Stimulated activated CD8-positive, alpha-beta memory T cell treated with anti-CD3 and anti-CD28 coated beads, Interleukin-4, amount 100 ng/mL, for 48 hours (primary cell): Measurements from ENCODE around the gene TOP2B.

ENCODE experiments used
- DNase-seq: peaks from one replicate; pipeline ENCODE4 v3.0.0-alpha.2; 2020

Gene TOP2B

DNA sequence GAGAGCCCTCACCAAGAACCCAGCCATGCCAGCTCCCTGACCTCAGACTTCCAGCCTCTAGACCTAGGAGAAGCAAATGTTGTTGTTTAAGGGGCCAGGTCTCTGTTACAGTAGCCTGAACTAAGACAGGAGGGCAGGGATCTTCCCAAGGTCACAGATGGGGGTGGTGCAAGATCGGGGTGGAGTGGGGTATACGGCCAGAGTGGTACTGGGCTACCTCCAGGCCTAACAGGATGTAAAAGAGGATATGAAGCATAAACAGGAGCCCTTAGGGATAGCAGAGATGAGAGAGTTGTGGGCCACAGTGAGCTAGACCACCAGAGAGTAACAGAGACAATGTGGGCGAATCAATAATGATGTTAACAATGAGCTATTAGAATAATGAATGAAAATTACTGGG, 82.9 kb downstream of the TOP2B start:
- no peak for DNase-seq

DNA sequence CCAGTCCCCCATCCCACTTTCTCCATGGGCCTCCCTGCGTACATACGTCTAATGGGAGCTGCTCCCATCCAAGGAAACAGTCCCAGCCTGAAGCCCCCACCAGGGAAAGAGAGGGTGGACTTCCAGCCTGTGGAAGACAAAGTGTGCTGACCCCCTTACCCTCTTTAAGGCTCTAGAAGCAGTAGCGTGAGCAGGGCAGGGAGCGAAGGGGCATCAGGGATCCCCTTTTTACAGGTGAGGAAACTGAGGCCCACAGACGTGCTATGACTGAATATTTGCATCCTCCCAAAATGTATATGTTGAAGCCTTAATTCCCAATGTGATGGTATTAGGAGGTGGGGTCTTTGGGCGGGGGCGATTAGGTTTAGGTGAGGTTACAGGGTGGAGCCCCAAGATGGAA, 83.4 kb downstream of the TOP2B start:
- DNase-seq: no peak

DNA sequence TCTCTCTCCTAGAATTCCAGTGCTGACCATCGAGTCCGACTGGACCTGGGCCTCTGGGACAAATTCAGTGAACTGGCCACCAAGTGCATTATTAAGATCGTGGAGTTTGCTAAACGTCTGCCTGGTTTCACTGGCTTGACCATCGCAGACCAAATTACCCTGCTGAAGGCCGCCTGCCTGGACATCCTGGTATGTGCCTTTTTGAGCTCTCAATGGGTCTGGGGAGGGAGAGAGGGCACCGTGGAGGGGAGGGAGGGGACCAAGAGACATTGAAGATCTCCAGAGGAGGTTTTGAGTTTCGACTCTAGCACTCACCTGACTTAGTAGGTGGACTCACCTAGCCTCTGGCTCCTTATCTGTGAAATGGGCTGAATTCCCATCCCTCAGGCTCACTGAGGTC, 84.2 kb downstream of the TOP2B start:
- DNase-seq: no peak

DNA sequence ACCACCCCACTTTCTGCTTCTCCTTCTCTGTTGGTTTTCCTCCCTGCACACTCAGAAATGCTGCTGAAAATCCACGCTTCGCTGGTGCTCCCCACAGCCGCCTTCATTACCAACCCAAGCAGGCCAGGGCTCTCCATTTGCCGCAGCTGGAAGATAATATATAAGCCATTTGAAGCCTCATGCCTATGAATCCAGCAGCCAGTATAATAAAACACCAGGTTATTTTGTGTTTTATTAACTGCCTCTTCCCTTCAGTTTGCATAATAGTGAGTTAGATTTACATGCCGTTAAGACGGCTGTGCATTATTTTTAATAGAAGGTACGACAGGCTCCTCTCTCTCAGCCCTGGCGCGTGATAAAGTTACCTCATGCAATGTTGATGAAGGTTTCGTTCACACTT, 86.6 kb downstream of the TOP2B start:
- no peak for DNase-seq

DNA sequence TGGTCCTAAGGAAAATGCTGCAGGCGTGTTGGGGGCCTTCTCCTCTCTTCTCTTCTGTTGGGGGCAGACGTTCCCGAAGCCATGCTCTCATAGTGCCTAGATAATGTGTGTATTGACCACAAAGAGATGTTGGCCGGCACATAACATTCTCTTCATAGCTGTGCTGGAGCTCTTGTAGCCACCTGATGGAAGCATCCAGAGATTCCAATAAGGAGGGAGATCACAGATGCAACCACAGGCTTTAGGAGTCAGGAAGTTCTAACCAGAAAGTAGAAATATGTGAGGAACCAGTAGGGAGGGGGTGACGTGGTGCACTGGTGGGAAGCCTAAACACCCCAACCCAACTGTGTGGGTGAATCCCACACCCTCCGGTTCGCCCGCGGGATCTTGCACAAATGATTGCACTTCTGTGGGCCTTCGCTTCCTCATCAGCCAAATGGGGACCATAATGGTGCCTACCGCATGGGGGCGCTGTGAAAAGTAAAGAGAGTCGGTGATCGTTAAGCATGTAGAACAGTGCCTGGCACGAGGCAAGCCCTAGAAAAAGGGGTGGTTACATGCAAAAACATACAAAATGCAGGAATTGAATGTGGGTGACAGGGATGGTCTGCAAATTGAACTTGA, 87.8 kb downstream of the TOP2B start:
- no peak for DNase-seq

DNA sequence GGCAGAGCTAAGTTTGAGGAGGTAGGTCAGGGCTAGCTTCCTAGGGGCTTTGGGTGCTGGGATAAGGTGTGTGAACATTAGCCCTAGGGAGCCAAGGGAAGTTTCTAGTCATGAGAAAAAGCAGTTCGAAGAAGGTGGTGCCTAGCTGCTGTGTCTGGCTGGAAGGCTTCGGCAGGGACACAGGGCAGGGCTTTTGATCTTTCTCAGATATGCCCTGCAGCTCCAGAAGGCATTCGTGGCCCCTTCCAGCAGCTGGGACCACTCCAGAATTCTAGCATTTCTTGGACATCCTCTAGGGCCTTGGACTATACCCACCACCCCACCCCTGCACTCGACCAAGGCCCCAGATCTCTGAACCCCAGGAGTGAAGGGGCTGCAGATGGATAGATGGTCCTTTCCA, 88.6 kb downstream of the TOP2B start:
- DNase-seq: no peak

DNA sequence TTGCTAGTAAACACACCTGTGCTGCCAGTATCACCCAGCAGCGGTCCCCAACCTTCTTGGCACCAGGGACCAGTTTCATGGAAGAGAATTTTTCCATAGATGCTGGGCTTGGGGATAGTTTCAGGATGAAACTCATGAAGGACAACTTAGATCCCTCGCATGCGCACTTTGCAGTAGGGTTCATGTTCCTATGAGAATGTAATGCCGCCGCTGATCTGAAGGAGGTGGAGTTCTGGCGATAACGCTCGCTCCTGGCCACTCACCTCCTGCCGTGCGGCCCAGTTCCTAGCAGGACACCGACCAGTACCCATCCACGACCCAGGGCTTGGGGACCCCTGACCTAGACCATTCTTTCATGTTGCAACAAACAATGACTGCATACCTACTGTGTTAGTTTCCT, 89.7 kb downstream of the TOP2B start:
- DNase-seq: no peak

DNA sequence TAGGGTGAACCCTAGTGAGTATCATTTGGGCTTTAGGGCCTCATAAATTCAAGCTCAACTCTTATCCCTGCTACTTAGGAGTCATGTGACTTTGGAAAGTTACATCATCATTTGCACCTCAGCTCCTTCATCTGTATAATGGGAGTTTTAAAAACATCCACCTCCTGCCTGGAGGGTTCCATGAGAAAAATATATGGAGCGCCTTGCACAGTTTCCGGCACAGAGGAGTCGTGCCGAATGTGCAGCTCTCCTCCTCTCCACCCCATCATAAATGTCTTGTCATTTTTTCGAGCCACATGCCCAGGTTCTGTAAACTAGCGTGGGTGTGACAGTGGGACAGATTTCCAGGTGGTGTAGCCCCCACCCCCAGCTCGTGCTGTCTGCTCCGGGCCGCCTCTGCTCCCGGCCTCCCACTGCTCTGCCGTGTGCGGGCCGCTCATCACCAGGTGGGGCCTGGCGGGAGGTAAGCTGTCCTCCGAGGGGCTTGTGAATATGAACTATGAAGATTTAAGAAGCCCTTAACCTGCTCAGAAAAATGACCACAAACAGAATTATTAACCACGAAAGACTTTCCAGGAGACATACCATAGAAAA, 90.4 kb downstream of the TOP2B start:
- no peak for DNase-seq

DNA sequence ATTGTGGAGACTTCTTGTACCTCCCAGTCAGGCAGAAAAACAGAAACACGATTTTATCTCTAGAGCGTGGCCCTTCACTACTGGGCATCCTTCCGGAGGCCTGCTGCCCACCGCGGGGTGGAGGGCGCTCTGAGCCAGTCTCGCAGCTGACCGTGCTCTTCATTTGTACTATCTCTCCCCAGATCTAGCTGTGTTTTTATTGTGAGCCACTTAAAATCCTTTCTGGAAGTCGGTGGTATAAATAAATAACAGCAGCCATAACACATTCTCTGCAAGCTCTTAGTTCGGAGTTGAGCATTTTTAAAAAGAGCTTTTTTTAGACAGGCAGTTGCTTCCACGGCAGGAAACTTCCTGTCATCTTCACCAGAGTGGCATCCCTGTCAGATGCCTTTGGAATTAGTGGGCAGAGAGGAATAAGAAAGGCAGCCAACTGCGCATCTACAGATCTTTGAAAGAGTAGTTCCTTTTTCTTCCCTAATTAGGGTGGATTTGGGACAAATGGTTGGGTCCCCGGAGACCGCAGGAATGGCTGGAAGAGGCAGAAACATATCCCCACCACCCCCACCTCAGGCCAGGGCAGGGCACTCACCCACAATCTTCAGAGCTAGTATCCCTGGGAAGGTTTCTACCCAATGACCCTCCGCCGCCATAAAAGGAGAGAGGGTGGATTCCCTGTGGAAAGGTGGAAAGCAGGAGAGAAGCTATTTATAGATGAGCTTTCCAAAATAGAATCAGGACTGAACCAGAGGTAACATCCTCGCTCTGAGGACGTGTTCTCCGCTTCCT, 91.1 kb downstream of the TOP2B start:
- no peak for DNase-seq

DNA sequence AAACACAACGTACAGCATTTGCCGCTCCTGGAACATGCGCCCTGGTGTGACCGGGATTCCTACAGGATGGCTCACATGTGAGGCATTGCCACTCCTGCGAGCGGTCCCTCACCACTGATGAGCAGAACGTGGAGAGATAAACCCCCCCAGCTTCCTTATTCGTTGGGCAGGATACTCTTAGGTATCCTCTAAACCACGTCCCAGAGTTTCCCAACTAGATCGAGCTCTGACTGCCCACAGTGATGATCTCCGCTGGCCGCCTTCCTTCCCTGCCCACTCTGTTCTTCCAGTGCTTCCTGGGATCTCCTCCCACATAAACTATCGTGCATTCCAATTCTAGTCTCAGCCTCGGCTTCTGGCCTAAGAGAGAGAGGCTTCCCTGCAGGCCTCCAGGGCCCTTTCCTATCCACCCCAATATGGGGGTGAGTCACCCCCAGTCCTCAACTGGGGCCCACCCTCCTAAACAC, 91.8 kb downstream of the TOP2B start:
- no peak for DNase-seq

DNA sequence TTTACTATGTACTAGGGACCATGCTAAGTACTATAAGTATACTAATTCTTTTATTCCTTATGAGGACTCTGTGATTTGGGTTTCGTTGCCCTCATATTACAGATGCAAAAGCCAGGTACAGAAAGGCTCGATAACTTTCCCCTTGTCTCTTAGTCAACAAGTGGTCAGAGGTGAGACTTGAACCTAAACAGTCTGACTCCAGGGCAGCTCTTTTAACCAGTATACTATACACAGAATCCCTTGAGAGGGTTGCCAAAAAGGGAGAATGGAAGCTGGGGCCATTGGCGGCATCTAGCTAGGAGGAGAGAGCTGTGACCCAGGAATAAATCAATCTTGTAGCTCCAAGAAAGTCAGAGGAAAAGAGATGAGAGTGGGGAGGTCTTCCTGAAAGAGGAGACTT, 92.4 kb downstream of the TOP2B start:
- no peak for DNase-seq

DNA sequence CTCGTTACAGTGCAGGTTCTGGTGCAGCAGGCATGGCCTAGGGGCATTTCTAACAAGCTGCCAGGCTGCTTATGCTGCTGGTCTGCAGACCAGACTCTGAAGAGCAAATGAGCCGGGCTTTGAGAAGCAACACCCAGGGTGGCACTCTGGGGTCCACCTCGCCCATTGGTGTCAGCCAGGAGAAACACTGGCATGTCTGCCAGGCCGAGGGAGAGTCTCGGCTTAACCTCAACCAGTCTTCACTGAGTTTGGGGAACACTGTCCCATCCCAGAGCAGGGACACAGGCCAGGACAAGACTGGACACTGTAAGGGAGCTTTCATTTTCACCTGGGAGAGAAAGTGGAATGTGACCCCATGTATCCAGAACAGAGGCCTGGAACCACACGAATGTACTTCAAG, 93.4 kb downstream of the TOP2B start:
- DNase-seq: no peak

DNA sequence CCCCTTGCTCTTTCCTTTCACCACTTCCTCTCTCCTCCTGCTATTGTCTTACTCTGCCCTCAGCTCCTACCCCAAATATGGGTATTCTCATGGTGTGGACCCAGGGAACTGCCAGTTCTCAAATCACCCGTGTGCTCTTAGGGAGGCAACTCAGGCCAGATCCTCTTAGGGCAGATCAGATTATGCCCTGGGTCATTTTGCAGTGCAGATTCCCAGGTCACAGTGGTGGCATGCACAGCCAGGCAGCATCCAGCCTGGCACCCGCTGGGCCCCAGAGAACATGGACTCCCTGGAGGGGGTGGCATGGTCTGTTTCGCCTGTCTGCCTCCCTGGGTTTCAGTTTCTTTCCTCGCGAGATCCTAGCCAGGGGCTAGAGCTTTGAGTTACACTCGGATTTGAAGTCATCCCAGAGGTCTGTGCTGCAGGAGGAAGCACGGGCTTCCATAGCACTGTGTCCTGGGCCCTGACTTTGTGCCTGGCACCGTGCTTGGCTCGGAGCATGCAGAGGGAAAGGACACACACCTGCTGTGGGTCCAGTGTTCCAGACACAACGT, 96.1 kb downstream of the TOP2B start:
- DNase-seq: no peak

DNA sequence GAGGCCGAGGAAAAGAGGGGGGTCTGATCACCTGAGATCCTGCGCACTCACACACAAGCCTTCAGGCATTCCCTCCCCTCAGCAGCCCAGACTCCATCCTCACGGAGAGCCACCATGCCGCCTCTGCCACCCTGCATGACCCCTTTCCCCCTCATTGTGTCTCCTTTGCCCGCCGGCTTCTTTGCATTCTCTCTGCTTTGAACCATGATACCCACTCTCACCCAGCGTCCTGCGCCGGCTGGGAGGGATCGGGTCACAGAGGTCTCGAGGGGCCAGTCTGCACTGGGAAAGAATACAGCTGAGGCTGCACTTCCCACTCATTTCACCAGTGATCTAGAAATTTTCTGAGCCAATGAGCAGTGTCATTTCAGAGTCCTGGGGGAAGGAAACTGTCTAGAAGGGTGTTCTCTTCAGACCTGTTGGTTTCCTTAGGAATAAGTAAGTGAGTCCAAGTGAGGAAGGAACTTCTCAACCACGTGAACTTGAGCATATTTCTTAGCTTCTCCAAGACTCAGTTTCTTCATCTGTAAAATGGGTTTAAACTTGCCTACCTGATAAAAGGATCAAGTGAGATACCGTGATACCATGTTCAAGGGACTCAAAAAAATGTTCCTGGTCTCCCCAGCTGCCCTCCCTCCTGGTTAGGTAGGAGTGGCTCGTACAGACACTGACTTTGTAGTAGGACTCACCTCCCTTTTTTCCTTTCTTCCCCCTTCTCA, 96.7 kb downstream of the TOP2B start:
- no peak for DNase-seq

DNA sequence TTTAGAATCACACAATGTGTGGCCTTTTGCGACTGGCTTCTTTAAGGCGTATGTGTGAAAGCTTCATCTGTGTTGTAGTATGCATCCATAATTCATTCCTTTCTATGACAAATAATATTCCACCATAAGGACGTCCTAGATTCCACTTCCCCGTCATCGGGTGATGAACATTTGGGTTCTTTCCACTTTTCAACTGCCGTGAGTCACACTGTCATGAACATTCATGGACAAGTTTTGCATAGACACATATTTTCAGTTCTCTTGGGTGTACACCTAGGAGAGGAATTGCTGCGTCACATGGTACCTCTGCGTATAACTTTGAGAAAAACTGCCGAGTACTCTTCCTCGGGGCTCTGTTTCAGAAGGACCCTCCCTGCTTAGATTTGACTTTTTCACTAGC, 97.3 kb downstream of the TOP2B start:
- DNase-seq: no peak

DNA sequence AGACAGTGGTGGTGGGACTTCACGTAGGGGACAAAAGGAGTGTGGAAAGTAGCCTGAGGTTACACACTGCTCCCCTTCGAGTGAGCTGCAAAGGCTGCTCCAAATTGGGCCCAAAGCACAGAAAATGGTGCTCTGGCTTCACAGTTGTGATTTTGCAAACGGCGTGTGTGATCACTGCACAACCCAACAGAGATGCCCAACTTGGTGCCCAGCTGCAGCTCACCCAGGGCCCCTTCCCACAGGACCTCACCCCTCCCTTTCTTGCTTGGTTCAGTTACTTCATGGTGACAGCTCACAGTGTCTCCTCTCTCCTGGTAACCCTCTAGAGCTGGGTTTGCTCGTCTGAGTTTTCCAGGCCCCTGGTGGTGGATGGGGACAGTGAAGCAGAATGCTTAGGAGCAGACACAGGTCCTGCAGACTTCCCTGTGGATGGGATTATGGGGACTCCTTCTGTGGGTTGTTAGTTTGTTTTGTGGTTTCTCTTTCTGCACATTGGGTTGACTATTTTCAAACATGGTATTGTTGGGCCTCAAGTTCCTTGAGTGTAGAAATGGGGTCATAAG, 98.3 kb downstream of the TOP2B start:
- DNase-seq: no peak

DNA sequence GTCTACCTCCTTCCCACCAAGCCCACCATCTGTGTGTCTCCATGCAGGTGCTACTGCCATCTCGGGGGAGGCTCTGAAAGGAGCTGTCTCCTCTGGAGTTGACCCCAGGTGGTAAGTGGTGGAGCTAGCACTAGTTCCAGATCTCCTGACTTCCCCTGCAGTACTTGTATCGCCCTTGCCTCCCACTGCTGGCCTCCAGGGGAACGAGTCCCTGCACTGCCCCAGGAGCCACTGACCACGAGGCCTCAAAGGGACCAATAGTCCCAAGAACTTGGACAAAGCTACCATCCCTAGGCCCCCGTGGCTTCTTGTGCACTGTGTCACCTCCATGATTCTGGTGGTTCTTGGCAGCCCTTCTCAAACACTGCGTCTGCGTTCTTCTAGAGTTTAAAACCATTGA, 98.9 kb downstream of the TOP2B start:
- DNase-seq: no peak

DNA sequence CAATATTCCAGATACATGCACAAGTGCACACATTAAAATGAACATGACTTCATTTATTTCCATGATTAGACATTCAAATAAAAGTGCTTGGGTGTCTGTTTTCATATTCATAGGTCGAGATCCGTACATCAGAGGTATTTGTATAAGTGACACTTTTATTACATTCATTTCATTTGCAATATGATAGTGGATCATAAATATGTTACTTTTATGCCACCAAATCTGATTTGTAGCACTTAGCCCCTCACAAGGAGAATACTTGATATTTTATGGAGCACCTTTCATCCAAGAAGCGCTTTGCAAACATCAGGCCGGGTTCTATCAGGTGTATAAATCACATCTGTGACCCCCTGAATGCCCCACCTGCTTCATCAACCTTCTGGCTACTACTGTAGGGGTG, 100.6 kb downstream of the TOP2B start:
- DNase-seq: no peak

DNA sequence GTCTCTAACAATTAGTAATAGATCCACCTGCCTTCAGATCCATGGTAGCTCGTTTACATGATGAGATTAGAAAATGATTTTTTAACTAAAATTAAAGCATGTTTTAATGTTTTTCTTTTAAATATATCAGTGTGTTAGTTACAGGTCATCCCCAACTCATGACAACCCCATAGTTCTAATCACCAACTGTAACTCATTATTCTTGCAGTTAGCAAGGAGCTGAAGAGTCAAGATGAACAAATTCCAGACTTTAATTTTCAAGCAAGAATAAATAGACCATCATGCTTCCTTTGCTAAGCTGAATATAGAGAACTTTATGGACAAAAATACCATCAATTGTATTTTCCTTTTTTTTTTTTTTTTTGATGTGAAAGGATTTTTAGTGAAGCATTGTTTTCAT, 101.1 kb downstream of the TOP2B start:
- DNase-seq: no peak

DNA sequence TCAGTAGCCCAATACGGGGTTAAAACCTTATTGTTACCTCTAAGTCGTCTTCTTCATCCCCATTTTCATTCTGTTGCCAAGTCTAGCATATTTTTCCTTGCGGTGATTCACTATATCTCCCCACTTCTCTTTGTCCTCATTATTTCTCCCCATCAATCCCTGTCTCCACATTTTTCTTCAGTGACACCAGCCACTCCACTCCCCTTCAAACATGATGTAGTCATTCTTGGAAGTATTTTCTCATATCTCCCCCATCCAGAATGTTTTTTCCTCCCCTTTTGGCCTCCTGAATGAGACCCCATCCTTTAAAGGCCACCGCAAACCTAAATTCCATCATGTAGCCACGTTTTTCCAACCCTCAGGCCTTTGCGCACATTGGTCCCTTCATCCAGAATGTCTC, 105.9 kb downstream of the TOP2B start:
- DNase-seq: no peak

DNA sequence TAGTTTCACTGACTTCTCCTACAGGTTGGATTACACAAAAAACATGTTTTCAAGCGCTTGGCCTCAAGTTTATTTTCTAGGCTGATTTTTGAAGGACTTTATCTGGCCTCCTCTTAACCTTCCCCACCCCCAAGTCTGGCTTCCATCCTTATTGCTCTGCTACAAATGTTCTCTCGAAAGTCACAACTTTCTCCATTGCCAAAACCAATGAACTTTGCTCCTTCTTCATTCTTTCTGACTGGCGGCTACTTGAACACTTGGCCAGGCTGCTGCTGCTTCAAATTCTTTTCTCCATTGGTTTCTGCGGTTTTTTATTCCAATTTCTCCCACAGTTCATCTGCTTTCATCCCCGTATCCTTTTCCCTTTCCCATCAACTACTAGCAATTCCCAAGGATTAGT, 106.6 kb downstream of the TOP2B start:
- DNase-seq: no peak

DNA sequence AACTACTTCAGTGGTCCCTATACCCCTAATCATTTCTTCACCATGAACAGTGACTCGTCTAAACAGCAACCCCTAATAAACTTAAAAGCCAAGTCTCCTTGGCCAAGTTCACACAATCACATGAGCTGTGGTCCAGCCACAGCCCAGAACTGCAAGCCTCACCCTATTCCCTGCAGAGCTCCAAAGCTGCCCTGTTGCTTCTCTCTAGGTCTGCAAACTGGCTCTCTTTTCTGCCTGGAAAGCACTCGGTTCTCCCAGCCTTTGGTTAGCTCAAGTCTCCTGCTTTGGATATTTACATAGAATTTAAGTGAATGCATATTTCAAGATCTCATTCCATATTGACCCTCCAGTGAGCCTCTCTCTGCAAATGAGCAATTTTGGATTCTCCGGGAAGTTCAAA, 107.0 kb downstream of the TOP2B start:
- no peak for DNase-seq

DNA sequence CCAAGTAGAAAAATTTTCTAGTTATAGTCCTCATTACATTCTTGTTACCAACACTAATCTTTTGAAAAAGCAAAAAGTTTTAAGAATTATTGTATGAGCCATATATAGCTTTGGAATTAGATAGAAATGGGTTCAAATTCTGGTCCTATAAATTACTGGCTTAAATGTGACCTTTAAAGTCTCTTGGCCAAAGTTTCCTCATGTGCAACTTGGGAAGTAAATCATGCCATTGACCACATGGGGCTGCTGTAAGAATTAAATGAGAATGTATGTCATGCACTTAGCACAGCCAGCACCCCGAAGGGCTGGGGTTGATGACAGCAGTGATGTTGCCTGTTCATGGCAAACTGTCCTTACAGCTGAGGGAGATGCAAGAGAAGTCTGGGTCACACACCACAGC, 108.3 kb downstream of the TOP2B start:
- DNase-seq: no peak
